ENCODE data around the gene URI1.

DNA sequence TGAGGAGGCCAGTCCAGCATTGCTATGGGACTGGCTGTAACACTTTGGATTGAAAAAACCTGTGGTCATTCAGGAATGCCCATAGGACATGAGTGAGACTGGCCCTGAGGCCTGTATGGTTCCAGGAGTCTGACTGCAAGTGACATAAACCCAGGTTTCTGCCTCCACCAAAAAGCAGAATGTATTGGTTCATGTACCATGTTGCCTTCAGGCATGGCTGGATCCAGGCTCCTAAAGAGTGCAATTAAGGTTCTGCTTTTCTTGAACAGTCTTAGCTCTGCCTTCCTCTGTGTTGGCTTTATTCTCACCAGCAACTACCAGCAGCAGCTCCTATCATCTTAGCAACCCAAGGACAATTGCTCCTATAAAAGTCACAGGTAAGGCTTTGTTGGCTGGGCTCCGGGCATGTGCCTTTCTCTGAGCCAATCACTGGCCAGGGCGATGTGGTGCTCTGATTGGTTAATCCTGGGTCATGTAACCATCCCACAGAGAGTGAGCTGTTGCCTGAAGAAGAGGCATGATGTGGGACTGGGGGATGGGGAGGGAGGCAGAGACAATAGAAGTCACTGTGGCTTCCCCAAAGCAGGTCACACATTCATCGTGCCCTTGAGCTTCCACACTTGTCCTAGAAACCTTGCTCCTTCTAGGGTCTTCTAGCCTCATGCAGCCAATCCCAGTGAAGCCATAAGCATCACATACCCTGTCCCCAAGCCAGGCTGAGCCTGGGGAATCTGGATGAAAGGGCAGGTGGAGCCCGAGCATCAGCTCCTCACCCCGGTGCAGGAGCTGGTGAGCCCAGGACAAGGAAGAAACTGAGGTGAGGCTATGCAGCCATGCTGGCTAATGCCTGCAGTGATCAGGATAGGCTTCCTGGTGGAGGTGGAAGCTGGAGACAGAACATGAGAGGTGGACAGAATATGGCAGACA lies 123.9 kb downstream of the URI1 start:
- TF ChIP-seq, protein P1, sequence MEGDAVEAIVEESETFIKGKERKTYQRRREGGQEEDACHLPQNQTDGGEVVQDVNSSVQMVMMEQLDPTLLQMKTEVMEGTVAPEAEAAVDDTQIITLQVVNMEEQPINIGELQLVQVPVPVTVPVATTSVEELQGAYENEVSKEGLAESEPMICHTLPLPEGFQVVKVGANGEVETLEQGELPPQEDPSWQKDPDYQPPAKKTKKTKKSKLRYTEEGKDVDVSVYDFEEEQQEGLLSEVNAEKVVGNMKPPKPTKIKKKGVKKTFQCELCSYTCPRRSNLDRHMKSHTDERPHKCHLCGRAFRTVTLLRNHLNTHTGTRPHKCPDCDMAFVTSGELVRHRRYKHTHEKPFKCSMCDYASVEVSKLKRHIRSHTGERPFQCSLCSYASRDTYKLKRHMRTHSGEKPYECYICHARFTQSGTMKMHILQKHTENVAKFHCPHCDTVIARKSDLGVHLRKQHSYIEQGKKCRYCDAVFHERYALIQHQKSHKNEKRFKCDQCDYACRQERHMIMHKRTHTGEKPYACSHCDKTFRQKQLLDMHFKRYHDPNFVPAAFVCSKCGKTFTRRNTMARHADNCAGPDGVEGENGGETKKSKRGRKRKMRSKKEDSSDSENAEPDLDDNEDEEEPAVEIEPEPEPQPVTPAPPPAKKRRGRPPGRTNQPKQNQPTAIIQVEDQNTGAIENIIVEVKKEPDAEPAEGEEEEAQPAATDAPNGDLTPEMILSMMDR (IDR thresholded peaks at IDR 0.05) = no peak
- TF ChIP-seq CHD2 (IDR thresholded peaks at IDR 0.05; ENCODE audit: low read length, partially characterized antibody) = no peak

All from SK-N-SH (cell line).